ENCODE results near the gene SLC25A41. TPM values are rescaled to one million over a fixed set of nuclear protein-coding genes. Genes with fewer than 3 reads are reported as not detected.
A peak's percentile ranks its signal among the peaks of the same experiment; 100 is the strongest.
"Not testable (repeated sequence)": the region's sequence is repeated elsewhere in the genome, so short reads cannot be mapped to it uniquely, and the experiment has no call there.

Gene SLC25A41
- total RNA-seq, 3 donors from 2014 or later, result 0.32 to 1.4 (median 0.43) TPM

DNA sequence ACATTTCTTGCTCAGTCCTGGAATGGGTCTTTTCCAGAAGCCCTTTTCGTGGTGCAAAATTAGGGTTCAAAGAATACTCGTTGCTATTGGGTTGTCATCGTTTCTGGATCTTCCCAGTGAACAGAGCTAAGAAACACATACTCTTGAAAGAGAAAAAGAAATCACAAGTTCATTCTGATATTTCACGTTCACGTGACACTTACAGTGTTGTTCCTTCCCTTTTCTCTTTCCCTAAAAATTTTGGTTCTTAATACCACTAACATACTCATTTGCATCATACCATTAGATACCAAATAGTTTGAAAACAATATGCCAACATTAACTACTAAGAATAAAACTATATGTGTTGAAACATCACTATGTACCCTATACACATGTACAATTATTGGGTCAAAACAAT, 27.2 kb downstream of the SLC25A41 start:
- no peaks in the 10 kb centered on the region for H3K36me3 ChIP-seq (ENCODE audit: low read depth)
- TF ChIP-seq, protein P1, sequence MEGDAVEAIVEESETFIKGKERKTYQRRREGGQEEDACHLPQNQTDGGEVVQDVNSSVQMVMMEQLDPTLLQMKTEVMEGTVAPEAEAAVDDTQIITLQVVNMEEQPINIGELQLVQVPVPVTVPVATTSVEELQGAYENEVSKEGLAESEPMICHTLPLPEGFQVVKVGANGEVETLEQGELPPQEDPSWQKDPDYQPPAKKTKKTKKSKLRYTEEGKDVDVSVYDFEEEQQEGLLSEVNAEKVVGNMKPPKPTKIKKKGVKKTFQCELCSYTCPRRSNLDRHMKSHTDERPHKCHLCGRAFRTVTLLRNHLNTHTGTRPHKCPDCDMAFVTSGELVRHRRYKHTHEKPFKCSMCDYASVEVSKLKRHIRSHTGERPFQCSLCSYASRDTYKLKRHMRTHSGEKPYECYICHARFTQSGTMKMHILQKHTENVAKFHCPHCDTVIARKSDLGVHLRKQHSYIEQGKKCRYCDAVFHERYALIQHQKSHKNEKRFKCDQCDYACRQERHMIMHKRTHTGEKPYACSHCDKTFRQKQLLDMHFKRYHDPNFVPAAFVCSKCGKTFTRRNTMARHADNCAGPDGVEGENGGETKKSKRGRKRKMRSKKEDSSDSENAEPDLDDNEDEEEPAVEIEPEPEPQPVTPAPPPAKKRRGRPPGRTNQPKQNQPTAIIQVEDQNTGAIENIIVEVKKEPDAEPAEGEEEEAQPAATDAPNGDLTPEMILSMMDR (IDR thresholded peaks at IDR 0.05), result no peak
- H3K9me3 ChIP-seq, result no peaks in the 10 kb centered on the region
- intact Hi-C loops (cut with DNase I, micrococcal nuclease), result no loop called here
- H3K4me1 ChIP-seq (ENCODE audit: low read depth), result peaks cover 21% of the 10 kb centered on the region
- DNase-seq (no peak), ATAC-seq (no peak)
- no peak overlapping the region for H3K4me3 ChIP-seq

DNA sequence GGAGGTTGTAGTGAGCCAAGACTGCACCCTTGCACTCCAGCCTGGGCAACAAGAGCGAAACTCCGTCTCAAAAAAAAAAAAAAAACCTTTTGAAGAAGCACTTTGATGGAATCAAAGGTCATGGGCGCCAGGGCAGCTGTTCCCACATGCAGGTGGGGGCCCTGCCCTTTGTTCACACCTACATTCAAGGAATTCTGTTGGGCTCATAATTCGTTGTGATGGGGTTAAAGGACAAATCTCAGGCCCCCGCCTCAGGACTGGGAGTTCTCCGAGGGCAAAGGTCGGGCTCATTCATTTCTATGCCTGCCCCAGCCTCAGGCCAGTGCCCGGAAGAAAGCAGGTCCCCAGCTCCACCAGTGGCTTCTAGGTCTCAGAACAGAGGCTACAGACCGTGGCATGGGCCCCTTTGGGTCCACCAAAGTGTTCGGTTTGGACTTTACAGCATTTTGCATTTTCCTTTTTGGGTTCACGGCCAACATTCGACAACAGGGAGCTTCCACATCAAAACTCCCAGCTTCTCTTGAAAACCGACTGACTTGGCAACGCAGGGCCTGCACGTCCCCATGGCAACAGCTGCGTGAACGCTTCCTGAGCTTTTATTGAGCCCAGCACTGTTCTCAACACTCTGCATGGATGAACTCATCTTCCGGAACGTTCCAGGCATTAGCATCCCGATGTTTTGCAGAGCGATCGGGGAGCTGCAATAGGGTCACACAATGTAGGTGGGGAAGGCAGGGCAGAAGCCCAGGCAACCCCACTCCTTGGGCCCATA, 30.5 kb downstream of the SLC25A41 start:
- ATAC-seq (peak; percentile 93), DNase-seq (peak; percentile 77 to 86 (median 81))
- Histone ChIP-seq H3K36me3 (ENCODE audit: low read depth) (no peaks in the 10 kb centered on the region), H3K4me1 (ENCODE audit: low read depth) (peaks cover 21% of the 10 kb centered on the region), H3K4me3 (no peak overlapping the region), H3K9me3 (no peaks in the 10 kb centered on the region)
- TF ChIP-seq, protein P1 (IDR thresholded peaks at IDR 0.05), result no peak
- intact Hi-C loops (cut with DNase I, micrococcal nuclease), result no loop called here

DNA sequence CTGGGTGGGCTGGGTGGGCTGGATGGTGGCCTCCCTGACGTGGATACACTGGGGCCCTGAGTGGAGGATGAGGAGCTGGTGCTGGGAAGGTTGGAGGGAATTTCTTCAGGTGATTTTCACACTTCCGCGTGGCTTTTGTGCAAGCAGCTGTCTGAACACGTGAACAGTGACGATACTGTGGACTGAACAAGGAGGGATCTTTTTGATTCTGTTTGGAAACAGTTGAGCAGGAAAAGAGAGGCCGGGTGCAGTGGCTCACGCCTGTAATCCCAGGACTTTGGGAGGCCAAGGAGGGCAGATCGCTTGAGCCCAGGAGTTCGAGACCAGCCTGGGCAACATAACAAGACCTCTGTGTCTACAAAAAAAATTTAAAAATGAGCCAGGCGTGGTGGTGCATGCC, 31.5 kb downstream of the SLC25A41 start:
- no peaks in the 10 kb centered on the region for H3K36me3 ChIP-seq (ENCODE audit: low read depth)
- peak; percentile 63 for ATAC-seq
- H3K4me1 ChIP-seq (ENCODE audit: low read depth), result peaks cover 21% of the 10 kb centered on the region
- peak in 2 of 3 donors; percentile 33 to 57 for DNase-seq
- H3K4me3 ChIP-seq, result no peak overlapping the region
- no peaks in the 10 kb centered on the region for H3K9me3 ChIP-seq
- TF ChIP-seq, protein P1 (IDR thresholded peaks at IDR 0.05), result no peak
- intact Hi-C loops (cut with DNase I, micrococcal nuclease), result no loop called here

DNA sequence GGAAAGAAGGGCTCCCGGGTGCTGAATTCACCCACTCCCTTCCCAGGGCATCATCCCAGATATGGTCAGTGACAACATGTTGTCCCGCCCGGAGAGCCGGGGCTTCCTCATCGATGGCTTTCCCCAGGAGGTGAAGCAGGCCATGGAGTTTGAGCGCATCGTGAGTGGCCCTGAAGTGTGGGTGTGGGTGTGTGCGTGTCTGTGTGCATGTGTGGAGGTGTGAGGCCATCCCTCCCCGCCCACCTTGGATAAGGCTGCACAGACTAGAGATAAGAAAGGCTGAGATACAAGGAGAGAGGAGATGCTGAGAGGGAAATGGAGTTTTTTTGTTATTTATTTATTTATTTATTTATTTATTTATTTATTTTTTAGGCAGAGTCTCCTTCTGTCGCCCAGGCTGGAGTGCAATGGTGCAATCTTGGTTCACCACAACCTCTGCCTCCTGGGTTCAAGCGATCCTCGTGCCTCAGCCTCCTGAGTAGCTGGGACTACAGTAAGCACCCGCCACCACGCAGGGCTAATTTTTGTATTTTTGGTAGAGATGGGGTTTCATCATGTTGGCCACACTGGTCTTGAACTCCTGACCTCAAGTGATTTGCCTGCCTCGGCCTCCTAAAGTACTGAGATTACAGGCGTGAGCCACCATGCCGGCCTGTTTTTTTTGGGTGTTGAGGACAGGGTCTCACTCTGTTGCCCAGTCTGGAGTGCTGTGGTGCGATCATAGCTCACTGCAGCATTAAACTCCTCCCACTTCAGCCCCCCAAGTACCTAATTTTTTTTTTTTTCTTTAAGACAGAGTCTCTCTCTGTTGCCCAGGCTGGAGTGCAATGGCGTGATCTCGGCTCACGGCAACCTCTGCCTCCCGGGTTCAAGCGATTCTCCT, 33.3 kb downstream of the SLC25A41 start:
- ATAC-seq, H3K9me3 ChIP-seq: not testable (repeated sequence)

DNA sequence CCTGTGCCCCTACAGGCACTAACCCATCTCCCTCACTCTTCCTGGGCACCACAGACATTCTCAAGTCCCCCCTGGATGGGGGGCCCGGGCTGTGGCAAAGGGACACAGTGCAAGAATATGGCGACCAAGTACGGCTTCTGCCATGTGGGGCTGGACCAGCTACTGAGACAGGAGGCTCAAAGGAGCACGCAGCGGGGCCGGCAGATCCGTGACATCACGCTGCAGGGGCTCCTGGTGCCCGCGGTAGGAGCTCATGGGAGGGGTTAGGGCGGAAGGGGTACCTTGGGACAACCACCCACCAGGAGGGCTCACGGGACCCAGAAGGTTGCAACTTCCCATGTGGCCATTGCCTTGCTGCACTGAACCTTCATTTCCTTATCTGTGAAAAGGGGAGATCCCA, 37.3 kb downstream of the SLC25A41 start:
- intact Hi-C loops (cut with DNase I, micrococcal nuclease), result no loop called here
- TF ChIP-seq, protein P1 (IDR thresholded peaks at IDR 0.05), result no peak
- Histone ChIP-seq H3K9me3 (no peaks in the 10 kb centered on the region), H3K36me3 (ENCODE audit: low read depth) (peaks cover 3% of the 10 kb centered on the region), H3K4me3 (no peak overlapping the region), H3K4me1 (ENCODE audit: low read depth) (peaks cover 10% of the 10 kb centered on the region)
- DNase-seq, result no peak
- ATAC-seq, result no peak

More for the DNA sequence above, 33.3 kb downstream of the SLC25A41 start:
- DNase-seq; intact Hi-C loops (cut with DNase I, micrococcal nuclease); H3K4me3 ChIP-seq; H3K36me3 ChIP-seq (ENCODE audit: low read depth): not testable (repeated sequence)
- peaks cover 21% of the 10 kb centered on the region for H3K4me1 ChIP-seq (ENCODE audit: low read depth)

DNA sequence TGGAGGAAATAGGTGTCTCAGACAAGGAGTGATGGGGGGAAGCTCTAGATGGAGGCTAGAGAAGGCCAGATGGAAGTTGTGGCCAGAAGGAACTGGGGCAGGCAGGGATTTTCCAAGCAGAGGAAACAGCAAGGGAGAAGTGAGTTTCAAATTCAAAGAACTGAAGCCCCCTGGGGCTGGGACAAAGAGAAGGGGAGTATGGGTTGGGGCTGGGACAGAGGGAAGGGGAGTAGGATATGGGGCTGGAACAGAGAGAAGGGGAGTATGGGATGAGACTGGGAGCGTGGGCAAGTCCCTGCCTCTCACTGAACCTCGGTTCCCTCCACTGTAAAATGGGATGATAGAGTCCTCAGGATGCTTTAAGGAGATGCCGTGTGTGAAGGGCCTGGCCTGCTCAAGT, 38.7 kb downstream of the SLC25A41 start:
- H3K9me3 ChIP-seq, result no peaks in the 10 kb centered on the region
- ATAC-seq (no peak), DNase-seq (no peak)
- H3K36me3 ChIP-seq (ENCODE audit: low read depth), result peaks cover 3% of the 10 kb centered on the region
- no peak overlapping the region for H3K4me3 ChIP-seq
- TF ChIP-seq, protein P1 (IDR thresholded peaks at IDR 0.05), result no peak
- peaks cover 17% of the 10 kb centered on the region for H3K4me1 ChIP-seq (ENCODE audit: low read depth)
- intact Hi-C loops (cut with DNase I, micrococcal nuclease), result no loop called here

Data from mucosa of descending colon (tissue), 3 donors.